Measurements from ENCODE around the gene PDCD1. TPM values are rescaled to one million over a fixed set of nuclear protein-coding genes. Genes with fewer than 3 reads are reported as not detected.

The PDCD1 gene
- total and polyA plus RNA-seq, 12 donors, result 1.3 to 14.2 (median 3.2) TPM

DNA sequence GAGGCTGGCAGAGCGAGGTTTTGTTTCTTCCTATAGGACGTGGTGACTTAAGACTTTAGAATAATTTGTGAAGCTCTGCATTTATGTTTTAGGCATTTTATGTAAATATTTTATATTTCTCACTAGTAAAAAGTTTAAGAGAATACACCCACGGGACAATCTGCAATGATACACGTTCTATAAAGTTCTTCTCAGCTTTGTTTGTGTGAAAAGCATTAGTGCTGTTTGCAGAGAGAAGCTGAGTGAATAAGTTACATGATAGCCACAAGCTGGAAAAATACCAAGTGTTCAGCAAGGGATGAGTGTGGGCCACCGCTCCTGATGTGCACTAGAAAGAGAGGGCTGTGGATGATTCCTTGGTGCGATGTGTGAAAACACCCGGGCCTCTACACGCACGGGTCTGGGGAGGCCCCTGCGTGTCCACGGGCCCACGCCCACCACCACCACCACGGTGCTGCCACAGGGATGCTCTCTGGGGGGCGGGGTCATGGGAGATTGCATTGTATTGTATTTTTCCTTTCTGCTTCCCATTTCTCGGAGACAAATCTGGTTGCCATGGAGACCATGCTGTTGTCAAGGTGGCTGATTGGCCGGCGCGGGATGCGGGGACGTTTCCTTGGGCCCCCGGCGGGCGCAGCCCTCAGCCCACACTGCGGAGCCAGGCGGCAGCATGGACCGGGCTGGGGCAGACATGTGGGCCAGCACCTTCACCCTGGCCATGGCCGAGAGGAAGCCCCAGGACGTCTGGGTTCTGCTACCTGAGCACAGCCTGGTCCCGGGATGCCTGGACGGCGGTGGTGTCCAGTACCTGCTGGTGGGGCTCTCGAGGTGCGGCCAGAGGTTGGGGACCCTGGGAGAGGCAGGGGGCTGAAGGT is 10.6 kb upstream of the PDCD1 start, which contains the start of gene RTP5:
TSS of gene RTP5 (plus strand) at position 643 of the 875 bp plus-strand sequence. CDS start at position 671, 28 bp downstream.
- TF ChIP-seq, protein P1, sequence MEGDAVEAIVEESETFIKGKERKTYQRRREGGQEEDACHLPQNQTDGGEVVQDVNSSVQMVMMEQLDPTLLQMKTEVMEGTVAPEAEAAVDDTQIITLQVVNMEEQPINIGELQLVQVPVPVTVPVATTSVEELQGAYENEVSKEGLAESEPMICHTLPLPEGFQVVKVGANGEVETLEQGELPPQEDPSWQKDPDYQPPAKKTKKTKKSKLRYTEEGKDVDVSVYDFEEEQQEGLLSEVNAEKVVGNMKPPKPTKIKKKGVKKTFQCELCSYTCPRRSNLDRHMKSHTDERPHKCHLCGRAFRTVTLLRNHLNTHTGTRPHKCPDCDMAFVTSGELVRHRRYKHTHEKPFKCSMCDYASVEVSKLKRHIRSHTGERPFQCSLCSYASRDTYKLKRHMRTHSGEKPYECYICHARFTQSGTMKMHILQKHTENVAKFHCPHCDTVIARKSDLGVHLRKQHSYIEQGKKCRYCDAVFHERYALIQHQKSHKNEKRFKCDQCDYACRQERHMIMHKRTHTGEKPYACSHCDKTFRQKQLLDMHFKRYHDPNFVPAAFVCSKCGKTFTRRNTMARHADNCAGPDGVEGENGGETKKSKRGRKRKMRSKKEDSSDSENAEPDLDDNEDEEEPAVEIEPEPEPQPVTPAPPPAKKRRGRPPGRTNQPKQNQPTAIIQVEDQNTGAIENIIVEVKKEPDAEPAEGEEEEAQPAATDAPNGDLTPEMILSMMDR (IDR thresholded peaks at IDR 0.05), result no peak
- H3K4me3 ChIP-seq, result no peak within 1 kb of the TSS
- H3K36me3 ChIP-seq, result no peaks in the 10 kb centered on the region
- WGBS, 2 donors, result 76 to 80% methylated on average over 33 of the region's 33 CpGs
- peaks cover 0 to 8% (median 0%) of the 10 kb centered on the region in 9 donors for H3K4me1 ChIP-seq
- H3K27ac ChIP-seq, result peak within 1 kb of the TSS in 1 of 10 donors; percentile 67
- no peaks in the 10 kb centered on the region for H3K9me3 ChIP-seq
- intact Hi-C loops (cut with DNase I), result loop anchor here in 2 of 10 donors (10.0 kb wide), 1 partner anchor 65 kb away; the partner anchor contains the start of gene NEU4 (in 2 of the 2)
- ATAC-seq (no peak), DNase-seq (peak in 1 of 2 donors; percentile 11)
- H3K27me3 ChIP-seq, result peaks cover 6 to 40% (median 23%) of the 10 kb centered on the region in 7 donors

DNA sequence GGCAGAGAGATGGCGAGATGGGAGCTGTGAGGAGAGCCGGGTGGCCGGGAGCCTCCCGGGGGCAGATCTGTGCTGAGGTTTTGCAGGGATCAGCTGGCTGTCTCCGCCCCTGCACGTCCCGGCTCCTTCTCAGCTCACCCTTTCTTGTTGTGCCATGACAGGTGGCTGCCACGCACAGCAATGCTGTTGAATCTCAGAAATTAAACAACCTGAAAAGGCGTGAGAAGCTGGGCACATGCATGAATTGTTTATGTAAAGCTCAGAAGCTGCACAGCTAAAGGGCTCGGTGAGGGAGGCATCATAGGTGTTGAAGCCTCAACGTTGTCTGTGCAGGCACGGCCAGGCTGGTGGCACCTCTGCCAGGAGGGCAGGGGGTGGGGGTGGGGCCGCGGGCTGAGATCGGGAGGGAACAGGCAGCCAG is 10.0 kb upstream of the PDCD1 start:
- 43 to 51% methylated on average over 15 of the region's 15 CpGs for WGBS, 2 donors
- ATAC-seq (no peak), DNase-seq (peak in 1 of 2 donors; percentile 15)
- Histone ChIP-seq H3K27ac (peak overlapping the region in 1 of 10 donors; percentile 67), H3K9me3 (no peaks in the 10 kb centered on the region), H3K4me1 (peaks cover 0 to 12% (median 0%) of the 10 kb centered on the region in 9 donors), H3K4me3 (no peak overlapping the region), H3K27me3 (peaks cover 6 to 46% (median 26%) of the 10 kb centered on the region in 7 donors), H3K36me3 (no peaks in the 10 kb centered on the region)
- TF ChIP-seq, protein P1 (IDR thresholded peaks at IDR 0.05), result no peak
- intact Hi-C loops (cut with DNase I), result loop anchor here in 2 of 10 donors (10.0 kb wide), 1 partner anchor 64 kb away; the partner anchor contains the start of gene NEU4 (in 2 of the 2)

DNA sequence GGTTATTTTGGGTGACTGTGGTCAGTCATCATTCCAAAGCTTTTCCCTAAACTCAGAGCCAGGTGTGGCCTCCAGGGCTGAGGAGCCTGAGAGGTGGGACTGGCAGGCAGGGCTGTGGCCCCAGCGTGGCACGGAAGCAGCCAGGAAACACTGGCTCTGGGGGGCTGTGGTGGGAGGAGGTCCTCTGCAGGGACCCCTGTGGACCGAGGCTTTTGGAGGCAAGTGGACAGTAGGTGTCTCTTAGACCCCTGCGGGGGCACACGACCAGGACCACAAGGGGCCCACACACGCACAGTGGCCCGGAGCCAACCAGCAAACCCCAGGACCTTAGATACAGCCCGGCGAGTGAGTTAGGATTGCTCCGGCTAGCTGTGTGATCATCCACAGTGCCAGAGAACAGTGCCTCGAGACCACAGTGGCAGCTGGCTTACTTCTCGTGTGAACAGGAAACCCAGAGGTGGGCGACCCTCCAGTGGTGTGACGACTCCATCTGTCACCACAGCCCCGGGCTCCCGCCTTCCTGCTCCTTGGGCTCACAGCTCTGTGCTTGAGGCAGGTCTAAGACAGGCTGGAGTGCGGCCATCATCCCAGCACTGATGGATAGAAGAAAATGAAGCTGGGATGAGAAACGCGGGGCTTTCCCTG is 9.2 kb upstream of the PDCD1 start:
- peak in 1 of 2 donors; percentile 21 for DNase-seq
- peaks cover 6 to 54% (median 33%) of the 10 kb centered on the region in 7 donors for H3K27me3 ChIP-seq
- H3K36me3 ChIP-seq, result no peaks in the 10 kb centered on the region

More for the DNA sequence above, 9.2 kb upstream of the PDCD1 start:
- Histone ChIP-seq H3K4me3 (no peak overlapping the region), H3K4me1 (peaks cover 0 to 20% (median 0%) of the 10 kb centered on the region in 9 donors), H3K9me3 (no peaks in the 10 kb centered on the region), H3K27ac (peak overlapping the region in 1 of 10 donors; percentile 67)
- intact Hi-C loops (cut with DNase I), result loop anchor here in 2 of 10 donors (10.0 kb wide), 1 partner anchor 63 kb away; the partner anchor contains the start of gene NEU4 (in 2 of the 2)
- no peak for ATAC-seq
- 51 to 62% methylated on average over 19 of the region's 19 CpGs for WGBS, 2 donors
- TF ChIP-seq, protein P1 (IDR thresholded peaks at IDR 0.05), result no peak
